Activated CD4-positive, alpha-beta T cell treated with anti-CD3 and anti-CD28 coated beads for 1 hour (primary cell): ENCODE measurements around the gene OR1I1.

Experiments
- DNase-seq: peaks from one replicate; pipeline ENCODE4 v3.0.0-alpha.2; 2020

OR1I1 gene

DNA sequence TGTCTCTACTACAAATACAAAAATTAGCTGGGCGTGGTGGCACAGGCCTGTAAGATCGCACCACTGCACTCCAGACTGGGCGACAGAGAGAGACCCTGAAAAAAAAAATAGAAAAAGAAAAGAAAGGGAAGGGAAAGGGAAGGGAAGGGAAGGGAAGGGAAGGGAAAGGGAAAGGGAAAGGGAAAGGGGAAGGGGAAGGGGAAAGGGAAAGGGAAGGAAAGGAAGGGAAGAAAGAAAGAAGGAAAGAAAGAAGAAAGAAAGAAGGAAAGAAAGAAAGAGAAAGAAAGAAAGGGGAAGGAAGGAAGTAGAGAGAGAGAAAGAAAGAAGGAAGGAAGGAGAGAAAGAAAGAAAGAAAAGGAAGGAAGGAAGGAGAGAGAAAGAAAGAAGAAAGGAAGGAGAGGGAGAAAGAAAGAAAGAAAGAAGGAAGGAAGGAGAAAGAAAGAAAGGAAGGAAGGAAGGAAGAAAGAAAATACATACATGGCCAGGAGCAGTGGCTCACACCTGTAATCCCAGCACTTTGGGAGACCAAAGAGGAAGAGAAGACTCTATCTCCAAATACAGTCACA is 17.1 kb downstream of the OR1I1 start:
- no peak for DNase-seq

DNA sequence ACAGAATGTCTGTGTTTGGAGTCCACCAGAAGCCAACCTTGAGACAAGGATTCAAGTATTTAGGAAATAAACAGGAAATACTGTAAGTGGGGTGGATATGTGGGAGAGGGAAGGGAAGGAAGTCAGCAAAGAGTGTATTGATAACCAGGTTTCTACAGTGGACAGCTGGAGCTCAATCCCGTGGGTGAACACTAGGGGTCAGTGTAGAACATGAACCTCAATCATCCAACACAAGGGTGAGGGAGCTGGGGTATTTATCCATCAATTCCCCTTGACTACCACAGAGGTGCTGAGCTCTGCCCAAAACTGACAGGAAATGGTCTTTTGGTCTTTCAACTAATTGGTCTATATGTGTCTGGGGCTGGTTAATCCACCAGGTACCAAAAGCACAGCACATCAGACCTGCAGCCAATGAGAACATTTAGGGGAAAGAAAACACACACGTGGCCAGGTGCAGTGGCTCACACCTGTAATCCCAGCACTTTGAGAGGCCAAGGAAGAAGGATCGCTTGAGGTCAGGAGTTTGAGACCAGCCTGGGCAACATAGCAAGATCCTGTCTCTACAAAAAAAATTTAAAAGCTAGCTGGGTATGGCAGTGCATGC is 19.6 kb downstream of the OR1I1 start:
- DNase-seq = no peak

DNA sequence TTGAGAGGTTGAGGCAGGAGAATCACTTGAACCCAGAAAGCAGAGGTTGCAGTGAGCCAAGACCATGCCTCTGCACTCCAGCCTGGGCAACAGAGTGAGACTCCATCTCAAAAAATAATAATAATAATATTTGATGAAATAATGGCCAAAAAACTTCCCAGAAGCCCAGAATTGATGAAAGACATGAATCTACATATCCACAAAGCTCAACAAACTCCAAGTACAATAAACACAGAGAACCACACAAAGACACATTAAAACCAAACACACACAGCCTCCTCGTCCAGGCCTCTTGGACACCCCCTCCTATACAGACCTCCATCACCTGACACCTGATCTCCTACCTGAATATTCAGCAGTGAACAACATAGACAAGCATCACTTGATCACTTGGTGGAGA is 22.0 kb downstream of the OR1I1 start:
- no peak for DNase-seq

DNA sequence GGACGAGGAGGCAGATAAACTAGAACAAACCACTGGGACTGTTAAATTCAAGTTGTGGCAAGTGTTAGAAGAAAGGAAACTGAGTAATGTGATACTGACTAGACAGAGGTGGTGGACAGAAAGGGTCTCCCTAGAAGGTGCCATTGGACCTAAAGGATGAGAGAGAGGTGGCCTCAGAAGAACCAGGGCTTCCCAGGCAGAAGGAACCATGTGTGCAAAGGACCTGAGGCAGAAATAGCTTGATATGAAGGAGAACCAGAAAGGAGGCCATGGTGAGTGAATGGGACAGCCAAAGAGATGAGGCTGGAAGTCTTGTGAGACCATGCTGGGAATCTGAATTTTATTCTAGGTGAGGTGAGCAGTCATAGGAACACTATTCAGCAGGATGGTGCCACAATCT is 22.4 kb downstream of the OR1I1 start:
- DNase-seq = no peak

DNA sequence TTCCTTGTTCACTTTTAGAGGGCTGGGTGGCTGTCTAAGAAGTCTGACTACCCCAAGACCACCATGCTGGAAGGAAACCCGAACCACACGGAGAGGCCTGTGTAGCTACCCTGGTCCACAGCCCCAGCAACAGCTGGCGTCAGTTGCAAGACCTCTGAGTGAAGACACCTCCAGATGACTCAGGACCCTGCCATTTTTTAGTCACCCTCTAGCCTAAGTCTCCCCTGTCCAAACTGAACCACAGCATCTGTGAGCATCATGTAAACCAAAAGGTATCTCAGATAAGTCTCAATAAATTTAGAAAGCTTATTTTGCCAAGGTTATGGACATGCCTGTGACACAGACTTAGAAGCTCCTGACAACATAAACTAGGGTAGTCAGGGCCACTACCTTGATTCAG is 23.0 kb downstream of the OR1I1 start:
- no peak for DNase-seq

DNA sequence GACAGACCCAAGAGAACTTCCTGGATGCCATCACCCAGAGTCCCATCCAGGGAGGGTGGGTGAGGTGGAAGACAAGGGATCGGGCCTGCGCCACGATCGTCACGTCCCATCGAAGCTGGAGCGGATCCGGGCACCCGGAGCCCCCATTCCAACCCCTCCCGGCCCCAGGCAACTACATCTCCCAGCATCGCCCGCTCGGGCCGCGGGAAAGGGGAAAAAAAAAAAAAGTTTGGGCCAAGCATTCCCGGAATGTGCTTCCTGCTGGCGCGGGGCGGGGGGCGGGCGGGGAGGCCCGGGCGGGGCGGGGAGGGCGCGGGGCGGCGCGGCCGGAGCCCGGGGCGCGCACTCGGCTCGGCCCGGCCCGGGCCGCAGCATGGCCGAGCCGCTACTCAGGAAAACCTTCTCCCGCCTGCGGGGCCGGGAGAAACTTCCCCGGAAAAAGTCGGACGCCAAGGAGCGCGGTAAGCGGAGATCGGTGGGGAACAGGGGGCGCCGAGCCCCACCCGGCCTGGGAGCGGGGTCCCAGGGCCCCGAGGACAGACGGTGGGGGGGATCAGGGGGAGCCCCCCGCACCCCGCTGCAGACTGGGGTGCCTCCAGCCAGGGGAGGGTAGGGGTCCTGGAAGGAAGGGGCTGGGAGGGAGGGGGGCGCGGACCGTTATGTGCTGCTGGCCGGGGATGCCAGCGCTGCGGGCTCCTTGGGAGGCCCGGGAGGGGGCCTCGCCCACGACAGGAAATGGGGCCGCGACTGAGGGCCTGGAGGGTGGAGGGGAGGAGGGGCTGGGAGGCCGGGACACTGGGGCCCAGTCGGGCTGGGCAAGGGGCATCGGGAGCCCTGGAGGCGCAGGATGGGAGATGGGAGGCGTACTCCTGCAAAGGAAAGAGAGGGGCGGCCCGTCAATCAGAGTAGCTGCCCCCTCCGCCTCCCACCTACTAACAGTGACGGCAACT is 25.3 kb downstream of the OR1I1 start, which contains the start of gene SYDE1:
TSS of gene SYDE1 (plus strand) at position 341 of the 950 bp plus-strand sequence. CDS start at position 374, 33 bp downstream.
- DNase-seq = no peak

DNA sequence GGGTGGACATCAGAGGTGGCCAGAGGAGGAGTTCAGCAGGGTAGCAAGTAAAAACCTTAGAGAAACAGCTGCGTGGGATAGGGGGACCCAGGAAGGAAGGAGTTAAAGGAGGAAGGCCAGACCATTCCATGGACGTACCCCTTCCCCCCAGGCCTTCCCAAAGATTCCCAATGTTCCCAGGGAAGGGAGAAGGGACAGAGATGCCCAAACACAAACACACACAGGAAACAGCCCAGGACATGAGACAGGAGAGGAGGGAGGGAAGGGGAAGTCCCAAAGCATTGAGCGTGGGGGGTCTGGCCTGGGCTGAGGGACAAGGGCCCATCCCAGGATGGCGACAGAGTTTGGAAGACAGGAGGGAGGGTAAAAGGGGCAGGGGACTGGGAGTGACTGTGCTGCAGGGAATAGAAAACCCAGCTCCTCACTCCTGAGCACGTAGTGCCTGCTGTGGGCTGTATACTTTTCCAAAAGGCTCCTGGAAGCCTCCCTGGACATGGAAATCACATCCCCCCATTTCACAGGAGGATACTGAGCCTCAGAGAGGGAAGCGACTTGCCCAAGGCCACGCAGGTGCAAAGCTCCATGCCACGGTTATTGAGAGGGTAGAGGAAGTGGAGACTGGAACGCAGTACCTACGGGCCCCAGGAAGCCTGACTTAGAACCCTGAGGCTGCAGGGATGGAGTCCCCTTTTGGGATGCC is 26.3 kb downstream of the OR1I1 start:
- DNase-seq = no peak

DNA sequence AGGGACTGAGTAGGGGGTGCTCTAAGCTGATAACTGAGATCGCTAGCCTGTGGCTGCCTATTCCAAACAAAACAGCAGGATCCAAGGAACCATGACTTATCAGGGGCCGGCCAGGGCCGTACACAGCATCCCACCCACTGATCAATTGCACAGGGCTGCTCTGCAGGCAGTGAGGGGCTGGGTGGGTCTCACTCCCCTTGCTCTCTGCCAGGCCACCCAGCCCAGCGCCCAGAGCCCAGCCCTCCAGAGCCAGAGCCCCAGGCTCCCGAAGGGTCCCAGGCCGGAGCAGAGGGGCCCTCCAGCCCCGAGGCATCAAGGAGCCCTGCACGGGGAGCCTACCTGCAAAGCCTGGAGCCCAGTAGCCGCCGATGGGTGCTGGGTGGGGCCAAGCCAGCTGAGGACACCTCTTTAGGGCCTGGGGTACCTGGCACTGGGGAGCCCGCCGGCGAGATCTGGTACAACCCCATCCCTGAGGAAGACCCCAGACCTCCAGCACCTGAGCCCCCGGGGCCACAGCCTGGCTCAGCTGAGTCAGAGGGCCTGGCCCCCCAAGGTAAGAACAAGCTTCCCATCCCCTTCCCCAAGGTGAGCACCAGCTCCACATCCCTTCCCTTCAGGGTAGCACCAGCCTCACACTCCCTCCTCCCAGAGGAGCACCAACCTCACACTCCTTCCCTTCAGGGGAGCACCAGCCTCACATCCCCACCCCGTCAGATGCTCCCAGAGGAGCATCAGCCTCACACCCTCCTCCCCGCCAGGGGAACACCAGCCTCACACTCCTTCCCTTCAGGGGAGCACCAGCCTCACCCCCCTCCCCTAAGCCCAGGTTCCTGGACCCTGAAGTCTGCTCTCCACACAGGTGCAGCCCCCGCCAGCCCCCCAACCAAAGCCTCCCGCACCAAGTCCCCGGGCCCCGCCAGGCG is 27.1 kb downstream of the OR1I1 start:
- no peak for DNase-seq

DNA sequence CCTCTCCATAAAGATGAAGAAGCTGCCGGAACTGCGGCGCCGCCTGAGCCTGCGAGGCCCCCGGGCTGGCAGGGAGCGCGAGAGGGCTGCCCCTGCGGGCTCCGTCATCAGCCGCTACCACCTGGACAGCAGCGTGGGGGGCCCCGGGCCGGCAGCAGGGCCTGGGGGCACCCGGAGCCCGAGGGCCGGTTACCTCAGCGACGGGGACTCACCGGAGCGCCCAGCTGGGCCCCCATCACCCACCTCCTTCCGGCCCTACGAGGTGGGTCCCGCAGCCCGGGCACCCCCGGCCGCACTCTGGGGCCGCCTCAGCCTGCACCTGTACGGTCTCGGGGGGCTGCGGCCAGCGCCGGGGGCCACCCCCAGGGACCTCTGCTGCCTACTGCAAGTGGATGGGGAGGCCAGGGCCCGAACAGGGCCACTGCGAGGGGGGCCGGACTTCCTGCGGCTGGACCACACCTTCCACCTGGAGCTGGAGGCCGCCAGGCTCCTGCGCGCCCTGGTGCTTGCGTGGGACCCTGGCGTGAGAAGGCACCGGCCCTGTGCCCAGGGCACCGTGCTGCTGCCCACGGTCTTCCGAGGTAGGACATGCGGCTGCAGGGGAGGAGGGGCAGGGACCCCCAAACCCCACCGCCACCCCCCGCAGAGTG is 27.9 kb downstream of the OR1I1 start:
- DNase-seq = no peak

DNA sequence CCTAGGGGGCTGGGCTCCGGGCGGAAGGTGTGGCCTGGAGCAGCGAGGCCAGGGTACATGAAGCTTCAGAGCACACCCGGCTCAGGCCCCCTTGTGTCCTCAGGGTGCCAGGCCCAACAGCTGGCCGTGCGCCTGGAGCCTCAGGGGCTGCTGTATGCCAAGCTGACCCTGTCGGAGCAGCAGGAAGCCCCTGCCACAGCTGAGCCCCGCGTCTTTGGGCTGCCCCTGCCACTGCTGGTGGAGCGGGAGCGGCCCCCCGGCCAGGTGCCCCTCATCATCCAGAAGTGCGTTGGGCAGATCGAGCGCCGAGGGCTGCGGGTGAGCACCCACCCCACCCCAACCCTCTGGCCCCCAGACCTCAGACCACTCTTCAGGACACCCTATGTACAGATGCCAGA is 28.4 kb downstream of the OR1I1 start:
- DNase-seq = no peak

DNA sequence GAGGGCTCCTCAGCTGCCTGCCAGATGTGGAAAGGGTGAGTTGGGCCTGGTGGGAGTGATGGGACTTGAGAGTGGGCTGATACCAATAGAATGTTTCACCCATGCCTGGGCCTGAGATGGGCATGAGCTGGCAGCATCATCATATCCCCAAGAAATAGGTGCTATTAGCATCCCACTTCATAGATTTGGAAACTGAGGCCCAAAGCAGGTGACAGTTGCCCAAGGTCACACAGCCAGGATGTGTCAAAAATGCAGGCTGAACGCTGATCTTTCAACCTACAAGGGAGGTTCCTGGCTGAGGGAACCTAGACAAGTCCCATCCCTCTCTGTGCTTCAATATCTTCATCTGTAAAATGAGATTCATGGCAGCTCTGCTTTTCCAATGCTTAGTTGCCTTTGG is 29.7 kb downstream of the OR1I1 start:
- DNase-seq = no peak

DNA sequence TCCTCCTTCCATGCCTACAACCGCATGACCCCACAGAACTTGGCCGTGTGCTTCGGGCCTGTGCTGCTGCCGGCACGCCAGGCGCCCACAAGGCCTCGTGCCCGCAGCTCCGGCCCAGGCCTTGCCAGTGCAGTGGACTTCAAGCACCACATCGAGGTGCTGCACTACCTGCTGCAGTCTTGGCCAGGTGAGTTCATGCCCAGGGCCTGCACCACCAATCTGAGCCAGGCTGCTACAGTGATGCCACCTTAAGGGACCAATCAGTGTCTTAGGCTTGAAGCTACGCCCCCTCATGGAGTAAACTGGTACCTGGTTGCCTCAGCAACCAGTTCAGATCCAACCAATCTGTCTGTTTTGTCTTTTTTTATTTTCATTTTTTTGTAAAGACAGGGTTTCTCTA is 30.4 kb downstream of the OR1I1 start:
- no peak for DNase-seq

DNA sequence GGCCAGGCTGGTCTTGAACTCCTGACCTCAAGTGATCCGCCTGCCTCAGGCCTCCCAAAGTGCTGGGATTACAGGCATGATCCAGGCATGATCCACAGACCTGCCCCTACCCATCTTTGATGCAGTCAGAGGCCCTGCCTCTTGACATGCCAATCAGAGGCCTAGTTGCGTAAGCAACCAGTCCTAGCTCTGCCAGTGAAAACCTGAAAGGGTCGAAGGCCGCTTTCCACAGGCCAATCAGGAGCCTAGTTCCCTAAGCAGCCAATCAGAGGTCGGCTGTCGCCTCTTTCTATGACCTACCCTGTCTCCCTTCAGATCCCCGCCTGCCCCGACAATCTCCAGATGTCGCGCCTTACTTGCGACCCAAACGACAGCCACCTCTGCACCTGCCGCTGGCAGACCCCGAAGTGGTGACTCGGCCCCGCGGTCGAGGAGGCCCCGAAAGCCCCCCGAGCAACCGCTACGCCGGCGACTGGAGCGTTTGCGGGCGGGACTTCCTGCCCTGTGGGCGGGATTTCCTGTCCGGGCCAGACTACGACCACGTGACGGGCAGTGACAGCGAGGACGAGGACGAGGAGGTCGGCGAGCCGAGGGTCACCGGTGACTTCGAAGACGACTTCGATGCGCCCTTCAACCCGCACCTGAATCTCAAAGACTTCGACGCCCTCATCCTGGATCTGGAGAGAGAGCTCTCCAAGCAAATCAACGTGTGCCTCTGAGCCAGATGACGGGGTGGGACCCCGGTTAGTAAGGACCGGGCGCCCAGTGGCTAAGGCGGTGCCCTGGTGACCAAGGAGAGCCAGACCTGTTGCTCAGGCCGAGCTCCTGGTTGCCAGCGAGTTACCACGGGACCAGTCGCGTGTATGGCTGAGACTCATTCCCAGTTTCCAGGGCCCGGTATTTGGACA is 31.5 kb downstream of the OR1I1 start:
- DNase-seq = no peak

DNA sequence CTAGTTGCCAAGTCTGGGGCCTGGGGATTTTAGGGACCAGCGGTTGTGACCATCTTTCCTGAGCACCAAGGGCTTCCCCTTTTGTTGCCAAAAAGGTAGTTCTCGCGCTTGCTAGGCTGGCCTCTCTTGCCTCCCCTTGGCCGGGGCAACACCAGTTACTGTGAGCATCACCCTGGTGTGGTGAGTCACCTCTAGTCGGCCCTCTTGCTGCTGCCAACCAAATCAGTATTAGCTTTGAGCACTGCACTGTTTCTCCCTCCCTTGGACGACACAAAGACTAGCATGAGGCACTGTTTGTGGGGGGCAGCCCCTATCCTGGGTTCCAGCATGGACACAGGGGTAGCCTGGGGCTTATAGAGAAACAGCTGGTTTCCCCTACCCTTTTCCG is 32.1 kb downstream of the OR1I1 start:
- DNase-seq = no peak

DNA sequence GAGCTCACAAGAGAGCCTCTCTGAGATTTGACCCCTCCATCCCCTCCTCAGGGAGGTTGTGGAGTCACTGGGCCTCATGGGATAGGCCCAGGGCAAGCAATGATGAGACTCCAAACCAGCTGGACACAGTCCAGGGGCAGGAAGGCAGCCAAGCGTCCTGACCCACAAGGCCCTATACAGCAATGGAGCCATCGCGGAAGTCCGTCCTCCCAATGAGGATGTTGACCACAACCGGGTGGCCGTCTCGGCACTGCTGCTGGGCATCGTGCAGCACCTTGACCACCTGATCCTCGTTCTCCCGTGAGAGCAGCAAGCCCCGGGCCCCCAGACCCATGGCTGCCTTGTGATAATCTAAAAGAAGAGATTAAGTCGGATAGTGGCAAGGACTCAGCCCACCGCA is 33.1 kb downstream of the OR1I1 start:
- no peak for DNase-seq

DNA sequence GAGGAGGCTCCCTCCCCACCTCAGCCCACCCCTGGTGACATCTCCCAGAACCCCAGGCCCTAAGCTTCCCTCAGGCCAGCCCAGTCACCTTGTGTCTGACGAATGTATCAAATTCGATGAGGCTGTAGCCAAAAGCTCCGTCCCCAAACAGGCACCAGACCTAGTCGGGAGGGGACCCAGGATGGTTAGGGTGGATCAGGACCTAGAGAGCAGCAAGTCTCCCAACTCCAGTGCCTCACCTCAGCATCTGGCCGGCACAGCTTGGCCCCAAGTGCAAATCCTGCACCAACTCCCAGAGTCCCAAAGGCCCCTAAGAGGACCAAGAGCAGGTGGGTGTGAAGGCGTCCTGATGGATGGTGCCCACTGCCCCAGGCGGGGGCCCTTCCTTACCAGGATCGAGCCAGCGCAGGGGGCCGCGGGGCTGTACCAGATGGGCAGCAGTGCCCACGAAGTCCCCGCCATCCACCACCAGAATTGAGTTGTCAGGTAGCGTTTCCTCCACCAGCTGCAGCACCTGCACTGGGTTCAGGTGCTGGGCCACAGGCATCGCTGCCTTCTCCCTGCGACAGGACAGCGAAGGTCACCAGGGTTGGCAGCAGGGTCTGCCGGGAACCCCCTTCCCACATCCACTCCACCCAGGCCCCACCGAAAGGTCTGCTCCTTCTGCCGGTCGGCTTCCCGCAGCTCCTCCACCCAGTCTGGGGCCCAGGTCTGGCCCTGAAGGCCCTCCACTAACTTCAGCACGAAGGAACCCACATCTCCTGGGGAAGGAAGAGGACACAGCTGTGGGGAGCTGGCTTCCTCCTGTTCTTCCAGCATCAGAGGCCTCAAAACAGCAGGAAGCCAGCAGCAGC is 34.0 kb downstream of the OR1I1 start:
- no peak for DNase-seq

DNA sequence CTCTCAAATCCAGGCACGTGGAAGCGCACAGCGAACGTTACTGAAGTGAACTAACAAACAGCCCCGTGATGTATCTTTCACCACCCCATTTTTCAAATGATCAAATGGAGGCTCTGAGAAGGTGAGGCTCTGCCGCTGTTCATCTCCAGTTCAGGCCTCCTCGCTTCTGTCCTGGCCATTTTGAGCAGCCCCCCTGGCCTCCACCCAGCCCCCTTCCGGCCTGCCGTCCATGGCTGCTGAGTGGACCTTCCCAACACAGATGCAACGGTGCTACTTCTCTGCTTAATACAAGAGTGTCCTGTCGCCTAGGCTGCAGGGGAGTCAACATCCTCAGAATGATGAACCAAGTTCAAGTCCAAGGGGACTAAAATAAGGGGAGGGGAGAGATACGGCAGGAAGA is 34.8 kb downstream of the OR1I1 start:
- DNase-seq = no peak

DNA sequence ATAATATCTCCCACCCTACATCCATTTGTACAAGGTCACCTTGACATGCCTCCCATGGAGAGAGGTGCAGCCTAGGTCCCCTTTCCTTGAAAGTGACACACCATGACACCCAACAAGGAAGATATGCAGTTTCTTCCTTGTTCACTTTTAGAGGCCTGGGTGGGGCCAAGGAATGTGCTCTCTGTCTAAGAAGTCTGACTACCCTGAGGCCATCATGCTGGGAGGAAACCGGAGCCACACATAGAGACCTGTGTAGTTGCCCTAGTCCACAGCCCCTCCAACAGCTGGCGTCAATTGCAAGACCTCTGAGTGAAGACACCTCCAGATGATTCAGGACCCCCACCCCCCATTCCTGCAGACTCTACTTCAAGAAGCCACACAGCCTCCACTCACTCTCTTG is 36.2 kb downstream of the OR1I1 start:
- DNase-seq = no peak

DNA sequence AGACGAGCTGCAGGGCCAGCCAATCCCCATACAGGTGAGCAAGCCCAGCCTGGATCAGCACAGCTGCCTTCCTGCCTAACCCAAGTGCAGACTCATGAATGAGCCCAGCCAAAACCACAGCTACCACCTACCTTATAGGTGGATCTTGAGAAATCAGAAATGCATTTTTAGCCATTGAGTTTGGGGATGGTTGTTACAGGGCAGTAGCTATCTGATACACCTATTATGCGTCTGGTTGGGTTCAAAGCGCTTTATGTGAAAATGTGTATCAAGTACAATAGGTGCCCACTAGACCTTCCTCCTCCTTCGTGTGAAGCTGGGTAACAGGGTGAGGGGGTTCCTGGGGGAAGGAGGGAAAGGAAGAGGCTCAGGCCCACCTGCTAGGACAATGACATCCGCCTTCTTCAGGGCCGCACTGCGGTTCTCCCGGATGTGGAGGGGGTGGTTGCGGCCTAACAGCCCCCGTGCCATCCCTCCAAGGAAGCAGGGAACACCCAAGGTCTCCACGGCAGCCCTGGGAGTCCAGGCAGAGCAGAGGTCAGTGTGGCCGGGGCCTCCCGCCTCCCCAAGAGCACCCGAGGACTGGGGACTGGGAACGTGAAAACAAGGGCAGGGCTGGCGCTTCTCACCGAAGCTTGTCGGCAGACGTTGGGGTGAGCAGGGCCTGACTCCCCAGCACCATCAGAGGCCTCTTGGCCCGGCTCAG is 36.9 kb downstream of the OR1I1 start:
- no peak for DNase-seq
